ENCODE data around the gene CENPU. TPM values are rescaled to one million over a fixed set of nuclear protein-coding genes. Genes with fewer than 3 reads are reported as not detected.

The CENPU gene
- total RNA-seq, 1 donor from 2014 or later = 7.1 TPM

- Mint-ChIP-seq H3K36me3 (ENCODE audit: low read depth) (peaks cover 26% of the 10 kb centered on the region), H3K4me3 (no peak overlapping the region), H3K27ac (no peak overlapping the region), H3K9me3 (peaks cover 17% of the 10 kb centered on the region), H3K4me1 (peaks cover 10% of the 10 kb centered on the region), H3K27me3 (no peaks in the 10 kb centered on the region)
- no peak for DNase-seq
- POLR2A ChIA-PET = no interaction called here
- CTCF ChIA-PET = no interaction called here
- intact Hi-C loops (cut with micrococcal nuclease) = no loop called here
- no peak for TF ChIP-seq CTCF (IDR thresholded peaks at IDR 0.05)
- ATAC-seq (ENCODE audit: low read depth) = no peak
Measured at GRCh38 chr4:184719407-184719806, 14.5 kb downstream of the CENPU start.

GRCh38 chr4:184715526-184715925 is 18.4 kb downstream of the CENPU start:
- Mint-ChIP-seq H3K27me3 (no peaks in the 10 kb centered on the region), H3K9me3 (peaks cover 3% of the 10 kb centered on the region), H3K4me1 (peaks cover 10% of the 10 kb centered on the region), H3K4me3 (no peak overlapping the region), H3K36me3 (ENCODE audit: low read depth) (peaks cover 8% of the 10 kb centered on the region), H3K27ac (no peak overlapping the region)
- TF ChIP-seq CTCF (IDR thresholded peaks at IDR 0.05) = no peak
- POLR2A ChIA-PET = interaction anchor here (0.6 to 1.0 kb wide), 2 partner anchors 67 to 213 kb away, joined by 3 to 5 read pairs; no protein-coding TSS in a partner anchor
- CTCF ChIA-PET = no interaction called here
- ATAC-seq (ENCODE audit: low read depth) = no peak
- no peak for DNase-seq
- intact Hi-C loops (cut with micrococcal nuclease) = no loop called here

GRCh38 chr4:184713887-184714286 is 20.0 kb downstream of the CENPU start:
- peaks cover 10% of the 10 kb centered on the region for H3K4me1 Mint-ChIP-seq
- H3K36me3 Mint-ChIP-seq (ENCODE audit: low read depth) = peaks cover 2% of the 10 kb centered on the region
- H3K9me3 Mint-ChIP-seq = no peaks in the 10 kb centered on the region
- no peak for TF ChIP-seq CTCF (IDR thresholded peaks at IDR 0.05)
- no peak overlapping the region for H3K4me3 Mint-ChIP-seq
- intact Hi-C loops (cut with micrococcal nuclease) = no loop called here
- DNase-seq (no peak), ATAC-seq (ENCODE audit: low read depth) (no peak)
- H3K27me3 Mint-ChIP-seq = no peaks in the 10 kb centered on the region
- ChIA-PET POLR2A (no interaction called here), CTCF (interaction anchor here (1.1 kb wide), 1 partner anchor 12 kb away, joined by 3 read pairs; no protein-coding TSS in a partner anchor)
- H3K27ac Mint-ChIP-seq = no peak overlapping the region

- intact Hi-C loops (cut with micrococcal nuclease) = no loop called here
- Mint-ChIP-seq H3K9me3 (no peaks in the 10 kb centered on the region), H3K27me3 (no peaks in the 10 kb centered on the region), H3K27ac (no peak overlapping the region), H3K4me3 (no peak overlapping the region), H3K4me1 (peaks cover 10% of the 10 kb centered on the region), H3K36me3 (ENCODE audit: low read depth) (peaks cover 5% of the 10 kb centered on the region)
- ChIA-PET CTCF (no interaction called here), POLR2A (no interaction called here)
- DNase-seq (no peak), ATAC-seq (ENCODE audit: low read depth) (no peak)
- TF ChIP-seq CTCF (IDR thresholded peaks at IDR 0.05) = no peak
Measured at GRCh38 chr4:184712322-184712721, 21.6 kb downstream of the CENPU start.

DNA sequence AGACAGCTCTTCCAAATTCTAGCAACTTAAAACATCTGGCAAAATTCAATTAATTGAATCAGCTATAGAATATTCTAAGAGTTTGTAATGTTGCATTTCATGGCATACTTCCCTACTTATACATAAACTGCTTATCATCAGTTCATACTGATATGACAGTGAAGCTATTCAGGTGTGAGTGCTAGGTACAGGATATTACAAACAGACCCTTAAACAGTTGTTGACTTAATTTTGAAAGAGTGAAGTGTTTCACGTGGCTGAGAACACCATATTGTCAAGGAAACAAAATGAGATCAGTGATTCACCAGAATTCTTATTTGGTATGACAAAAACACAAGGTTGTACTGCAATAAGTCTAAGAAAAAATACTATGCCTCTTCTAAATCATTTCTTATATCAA is 27.4 kb downstream of the CENPU start:
- Mint-ChIP-seq H3K27ac (no peak overlapping the region), H3K4me3 (no peak overlapping the region), H3K36me3 (ENCODE audit: low read depth) (peaks cover 5% of the 10 kb centered on the region), H3K4me1 (no peaks in the 10 kb centered on the region), H3K27me3 (no peaks in the 10 kb centered on the region), H3K9me3 (no peaks in the 10 kb centered on the region)
- ChIA-PET POLR2A (no interaction called here), CTCF (no interaction called here)
- ATAC-seq (ENCODE audit: low read depth) (no peak), DNase-seq (no peak)
- intact Hi-C loops (cut with micrococcal nuclease) = no loop called here
- no peak for TF ChIP-seq CTCF (IDR thresholded peaks at IDR 0.05)
